AG20443 (cell line): ENCODE data around the gene FBXO39.
"Not testable (repeated sequence)": the region's sequence is repeated elsewhere in the genome, so short reads cannot be mapped to it uniquely, and the experiment has no call there.

Experiments
- DNase-seq: peaks from one replicate; pipeline ENCODE4 v3.0.0; 2012; ENCODE audit warnings: low spot score, mixed read lengths

FBXO39 gene

DNA sequence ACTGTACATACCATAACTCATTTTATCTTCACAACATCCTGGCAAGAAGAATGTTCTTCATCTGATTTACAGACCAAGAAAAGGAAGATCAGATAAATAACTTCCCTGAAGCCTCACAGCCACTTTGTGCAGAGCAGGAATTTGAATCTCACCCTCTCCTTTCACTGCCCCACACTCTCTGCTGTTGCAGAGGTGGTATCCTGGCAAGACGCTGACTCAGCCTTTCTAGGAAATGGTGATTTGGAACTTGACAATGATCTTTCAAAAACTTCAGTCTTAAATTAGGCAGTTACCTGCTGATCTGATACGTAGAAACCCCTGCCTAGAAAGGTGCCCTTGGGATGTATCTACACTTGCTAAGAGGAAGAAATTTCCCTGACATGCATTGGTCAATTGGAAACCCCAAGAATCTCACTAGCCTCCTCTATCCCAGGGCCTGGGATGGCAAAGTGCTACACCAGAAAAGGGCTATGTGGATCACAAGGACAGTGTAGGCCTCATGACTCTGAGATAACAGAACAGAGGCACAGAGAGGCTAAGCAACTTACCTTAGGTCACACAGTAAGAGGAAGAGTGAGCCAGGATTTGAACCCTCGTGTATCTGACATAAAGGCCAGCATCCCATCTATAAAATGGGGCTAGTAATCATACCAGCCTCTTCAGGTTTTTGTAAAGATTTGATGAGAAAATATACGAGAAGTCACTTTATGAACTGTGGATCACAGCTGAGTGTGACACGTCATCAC lies 17.9 kb downstream of the FBXO39 start:
- no peak for DNase-seq

DNA sequence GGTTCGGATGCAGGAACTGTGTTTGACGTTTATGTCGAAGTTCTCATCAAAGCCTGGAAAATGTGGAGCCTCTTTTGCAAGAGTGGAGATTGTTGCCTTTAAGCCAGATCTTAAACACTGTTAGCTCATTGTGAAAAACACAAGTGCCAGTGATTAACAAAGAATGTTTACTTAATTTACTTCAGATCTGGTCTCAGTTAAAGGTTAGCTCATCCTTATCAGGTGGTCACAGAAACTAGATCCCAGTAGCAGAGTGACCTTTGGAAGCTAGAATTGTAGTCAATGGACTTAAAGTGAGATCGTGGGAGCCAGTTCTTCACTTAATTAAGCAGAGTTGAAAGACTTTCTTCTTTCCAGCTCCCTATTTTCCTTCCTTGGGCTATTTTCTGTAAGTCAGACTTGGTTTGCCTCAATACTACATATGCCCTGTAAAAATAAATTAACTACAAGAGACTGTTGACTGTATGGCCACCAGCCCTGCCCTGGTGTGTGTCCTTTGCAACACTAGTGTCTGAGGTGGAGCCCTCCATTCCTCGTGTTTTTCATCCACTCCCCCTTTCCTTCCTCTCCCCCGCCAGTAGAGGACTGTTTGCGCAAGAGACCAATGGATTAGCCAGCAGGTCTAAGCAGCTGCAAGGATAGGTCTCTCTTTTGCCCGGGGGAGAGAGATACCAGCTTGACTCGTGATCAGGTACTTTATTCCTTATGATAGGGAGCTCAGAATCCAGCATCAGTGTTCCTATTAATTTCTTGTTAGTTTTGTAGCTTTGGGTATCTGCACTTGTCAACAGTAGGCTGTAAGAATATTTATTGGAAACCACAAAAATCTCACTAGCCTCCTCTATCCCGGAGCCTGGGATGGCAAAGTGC lies 20.2 kb downstream of the FBXO39 start:
- no peak for DNase-seq

DNA sequence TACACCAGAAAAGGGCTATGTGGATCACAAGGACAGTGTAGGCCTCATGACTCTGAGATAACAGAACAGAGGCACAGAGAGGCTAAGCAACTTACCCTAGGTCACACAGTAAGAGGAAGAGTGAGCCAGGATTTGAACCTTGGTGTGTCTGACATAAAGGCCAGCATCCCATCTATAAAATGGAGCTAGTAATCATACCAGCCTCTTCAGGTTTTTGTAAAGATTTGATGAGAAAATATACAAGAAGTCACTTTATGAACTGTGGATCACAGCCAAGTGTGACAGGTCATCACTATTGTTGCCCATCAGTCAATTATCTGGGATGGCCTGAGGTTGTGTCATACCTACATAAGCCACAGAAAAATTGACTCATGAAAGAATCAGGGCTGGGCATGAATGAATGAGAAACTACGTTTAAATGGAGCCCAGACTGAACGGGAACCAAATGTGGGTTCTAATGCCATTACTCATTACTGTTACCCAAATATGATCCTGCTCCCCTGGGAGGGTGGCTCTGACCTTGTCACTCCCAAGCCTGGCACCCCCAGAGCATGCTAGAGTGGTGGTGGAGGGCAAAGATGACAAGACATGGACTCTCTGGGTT lies 21.0 kb downstream of the FBXO39 start:
- no peak for DNase-seq

DNA sequence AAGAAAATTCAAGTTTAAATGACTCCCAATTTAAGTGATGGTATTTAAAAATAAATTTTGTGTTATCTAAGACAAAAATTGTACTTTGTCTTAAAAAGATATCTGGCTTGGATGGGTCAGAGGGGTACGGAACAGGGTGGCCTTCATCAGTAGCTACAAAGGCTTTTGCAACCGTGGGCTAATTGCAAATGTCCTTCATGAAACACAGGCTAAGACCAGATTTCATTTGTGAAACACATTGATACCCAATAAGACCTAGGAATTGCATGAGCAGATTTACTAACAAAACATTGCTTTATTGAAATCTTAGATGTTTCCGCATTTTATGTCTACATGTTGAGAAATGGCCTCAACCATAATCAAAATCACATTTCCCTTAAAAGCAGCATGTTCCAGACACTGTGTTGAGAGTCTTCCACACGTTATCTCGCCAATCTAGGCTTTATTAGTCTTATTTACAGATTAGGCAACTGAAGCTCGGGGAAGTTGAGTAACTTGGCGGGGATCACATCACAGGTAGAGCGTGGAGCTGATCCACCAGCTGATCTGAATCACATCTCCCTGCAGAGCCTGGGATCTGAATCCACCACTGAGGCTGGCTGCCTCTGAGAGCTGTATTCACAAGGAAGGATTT lies 21.8 kb downstream of the FBXO39 start:
- no peak for DNase-seq

DNA sequence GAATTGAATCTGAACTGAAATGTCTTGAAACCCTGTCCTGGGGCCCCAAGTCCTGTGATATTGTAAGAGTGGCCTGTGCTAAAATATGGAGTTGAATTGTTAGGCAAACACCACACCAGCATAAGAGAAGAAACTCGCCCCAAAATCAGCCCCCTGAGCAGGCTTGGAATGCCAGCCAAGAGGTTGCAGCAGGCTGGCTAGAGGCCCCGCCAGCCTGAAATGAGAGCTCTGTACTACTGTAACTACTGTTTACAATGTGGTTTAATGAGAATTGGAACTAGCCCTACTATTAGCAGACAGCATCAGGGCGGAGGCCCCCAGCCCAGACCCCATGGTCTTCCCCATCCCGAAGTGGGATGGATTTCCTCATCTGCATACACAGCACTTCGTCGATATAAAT lies 23.7 kb downstream of the FBXO39 start:
- DNase-seq: no peak

DNA sequence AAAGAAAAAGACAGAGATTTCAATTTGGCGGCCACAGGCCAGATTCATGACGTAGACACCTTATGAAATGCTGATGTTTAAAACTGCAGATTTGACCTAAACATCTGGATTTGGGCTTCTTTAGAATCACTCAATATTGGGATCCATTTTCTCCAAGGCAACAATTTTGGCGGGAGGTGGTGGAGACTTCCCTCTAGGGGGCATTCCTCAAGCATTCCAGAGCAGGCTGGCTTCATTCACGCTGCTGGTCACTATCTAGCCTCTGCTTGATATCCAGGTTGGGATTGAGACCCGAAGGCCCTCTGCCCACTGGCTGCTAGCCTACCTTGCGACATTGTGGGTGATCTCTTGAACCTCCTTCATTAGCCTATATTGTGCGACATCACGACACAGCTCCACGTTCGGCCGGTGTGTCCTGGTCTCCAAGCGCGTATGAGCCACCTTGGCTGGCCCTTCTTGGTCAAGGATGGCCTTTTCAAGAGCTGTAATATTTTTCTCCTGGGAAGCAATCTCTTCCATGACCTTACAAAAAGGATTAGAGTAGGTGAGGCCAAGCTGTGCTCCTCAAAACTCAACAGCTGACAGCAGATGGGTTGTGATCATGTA lies 24.5 kb downstream of the FBXO39 start:
- DNase-seq: no peak

DNA sequence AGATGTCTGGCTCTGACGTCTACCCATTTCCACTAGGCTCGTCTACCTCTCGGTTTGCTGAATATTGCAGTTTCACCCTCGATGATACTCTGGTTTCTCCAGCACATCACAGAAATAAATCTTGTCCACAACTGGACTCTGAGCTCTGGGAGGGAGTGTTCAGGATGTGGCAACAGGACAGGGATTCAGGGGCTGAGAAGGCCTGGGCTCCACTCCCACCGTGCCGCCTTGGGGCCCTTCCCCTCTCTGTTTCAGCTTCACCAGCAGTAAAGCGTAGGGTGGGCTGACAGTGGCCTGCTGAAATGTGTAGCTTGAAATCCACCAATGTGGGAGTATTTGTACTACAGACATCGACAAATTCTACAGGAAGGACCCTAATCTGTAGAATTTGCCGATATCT lies 35.5 kb downstream of the FBXO39 start:
- no peak for DNase-seq

DNA sequence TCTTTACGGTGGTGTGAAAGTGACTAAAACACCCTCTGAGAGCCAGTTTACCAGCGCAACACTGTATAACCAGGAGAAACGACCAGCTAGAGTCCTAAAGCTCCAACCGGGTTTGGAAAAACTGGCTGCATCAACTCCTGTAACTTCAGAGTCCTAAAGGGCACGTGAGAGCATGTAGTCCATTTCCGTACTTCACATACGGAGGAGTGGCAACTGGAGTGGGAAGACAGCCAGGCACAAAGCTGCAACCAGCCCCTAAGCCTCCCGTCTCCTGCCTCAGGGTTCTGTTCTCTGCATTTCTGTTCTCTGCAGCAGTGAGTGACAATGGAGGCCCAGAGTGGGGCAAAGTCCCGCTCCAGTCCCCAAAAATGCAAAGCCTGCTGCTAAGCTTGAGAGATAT lies 36.3 kb downstream of the FBXO39 start:
- no peak for DNase-seq

DNA sequence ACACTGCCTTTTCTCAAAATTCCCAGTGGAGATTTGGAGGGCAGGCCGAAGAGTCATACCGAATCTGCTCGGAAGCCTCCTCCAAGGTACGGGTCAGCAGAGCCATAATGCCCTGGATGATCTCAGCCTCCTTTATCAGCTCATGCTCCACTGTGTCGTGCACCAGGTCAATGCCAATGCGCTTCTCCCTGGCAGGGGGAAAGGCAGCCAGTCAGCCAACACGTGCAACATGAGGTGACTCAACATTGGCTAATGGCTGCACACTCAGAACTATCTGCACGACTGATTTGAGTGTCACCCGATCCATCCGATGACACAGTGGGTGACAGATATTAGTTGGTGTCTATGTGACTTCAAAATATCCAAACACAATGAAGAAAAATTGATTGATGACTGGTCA lies 39.8 kb downstream of the FBXO39 start:
- DNase-seq: no peak

DNA sequence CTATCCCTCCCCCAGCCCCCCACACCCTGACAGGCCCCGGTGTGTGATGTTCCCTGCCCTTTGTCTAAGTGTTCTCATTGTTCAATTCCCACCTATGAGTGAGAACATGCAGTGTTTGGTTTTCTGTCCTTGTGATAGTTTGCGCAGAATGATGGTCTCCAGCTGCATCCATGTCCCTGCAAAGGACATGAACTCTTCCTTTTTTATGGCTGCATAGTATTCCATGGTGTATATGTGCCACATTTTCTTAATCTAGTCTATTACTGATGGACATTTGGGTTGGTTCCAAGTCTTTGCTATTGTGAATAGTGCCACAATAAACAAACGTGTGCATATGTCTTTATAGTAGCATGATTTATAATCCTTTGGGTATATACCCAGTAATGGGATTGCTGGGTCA lies 40.4 kb downstream of the FBXO39 start:
- DNase-seq: not testable (repeated sequence)

DNA sequence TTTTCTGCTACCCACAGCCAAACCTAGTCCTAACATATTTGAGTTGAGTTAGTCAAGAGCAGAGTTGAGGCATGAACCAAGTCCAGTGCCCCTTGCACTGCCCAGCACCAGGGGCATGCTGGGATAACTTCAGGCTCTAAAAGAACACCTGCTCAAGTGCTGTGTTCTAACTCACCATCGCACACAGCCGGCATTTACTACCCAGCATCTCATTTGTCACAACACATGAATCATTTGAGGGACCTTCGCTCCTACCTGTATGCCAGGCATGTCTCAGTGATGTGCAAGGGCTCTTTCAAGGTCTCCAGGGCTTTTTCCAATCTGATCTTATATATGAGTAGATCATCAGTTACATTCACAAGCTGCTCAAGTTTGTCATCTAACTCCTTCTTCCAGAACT lies 42.9 kb downstream of the FBXO39 start:
- DNase-seq: no peak

DNA sequence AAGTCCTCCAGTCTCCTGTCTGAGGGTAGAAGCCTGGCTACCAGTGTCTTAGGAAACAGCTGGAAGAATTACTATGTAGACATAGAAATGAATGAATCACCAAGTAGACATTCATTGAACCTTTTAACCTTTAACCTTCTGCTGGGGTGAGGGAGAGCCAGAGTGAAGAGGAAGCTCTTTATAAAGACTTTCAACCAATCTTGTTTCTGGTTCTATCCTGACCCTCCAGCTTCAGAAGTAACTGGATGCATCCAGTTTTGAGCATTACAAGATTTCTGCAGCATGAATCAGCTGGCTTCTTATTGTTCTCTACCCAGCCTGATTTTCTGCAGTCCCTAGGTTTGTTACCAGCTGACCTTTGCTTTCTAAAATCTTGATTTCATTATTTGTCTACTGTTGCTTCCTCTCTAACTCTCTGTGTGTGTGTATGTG lies 47.0 kb downstream of the FBXO39 start:
- DNase-seq: peak; percentile 40

DNA sequence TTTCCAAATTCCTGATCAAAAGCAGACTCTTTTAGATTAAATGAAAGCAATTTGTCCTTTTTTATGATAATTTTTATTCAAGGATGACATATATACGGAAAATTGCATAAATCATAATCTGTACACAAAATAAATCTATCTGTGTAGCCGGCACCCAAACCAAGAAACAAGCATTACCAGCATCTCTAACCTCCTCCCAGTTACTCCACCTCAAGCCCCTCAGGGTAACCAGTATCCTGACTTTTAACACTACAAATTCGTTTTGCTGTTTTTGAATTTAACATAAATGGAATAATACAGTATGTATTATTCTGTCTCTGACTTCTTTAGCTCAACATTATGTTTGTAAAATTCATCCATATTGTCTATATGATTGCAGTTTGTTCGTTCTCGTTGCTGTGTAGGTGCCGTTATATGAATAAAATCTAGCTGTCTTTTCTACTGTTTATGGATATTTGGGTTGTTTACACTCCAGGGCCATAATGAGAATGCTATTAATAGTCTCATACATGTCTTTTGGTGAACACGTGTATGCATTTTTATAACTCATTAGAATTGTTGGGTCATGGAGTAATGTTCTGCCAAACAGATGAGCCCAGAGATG lies 54.5 kb downstream of the FBXO39 start:
- no peak for DNase-seq

DNA sequence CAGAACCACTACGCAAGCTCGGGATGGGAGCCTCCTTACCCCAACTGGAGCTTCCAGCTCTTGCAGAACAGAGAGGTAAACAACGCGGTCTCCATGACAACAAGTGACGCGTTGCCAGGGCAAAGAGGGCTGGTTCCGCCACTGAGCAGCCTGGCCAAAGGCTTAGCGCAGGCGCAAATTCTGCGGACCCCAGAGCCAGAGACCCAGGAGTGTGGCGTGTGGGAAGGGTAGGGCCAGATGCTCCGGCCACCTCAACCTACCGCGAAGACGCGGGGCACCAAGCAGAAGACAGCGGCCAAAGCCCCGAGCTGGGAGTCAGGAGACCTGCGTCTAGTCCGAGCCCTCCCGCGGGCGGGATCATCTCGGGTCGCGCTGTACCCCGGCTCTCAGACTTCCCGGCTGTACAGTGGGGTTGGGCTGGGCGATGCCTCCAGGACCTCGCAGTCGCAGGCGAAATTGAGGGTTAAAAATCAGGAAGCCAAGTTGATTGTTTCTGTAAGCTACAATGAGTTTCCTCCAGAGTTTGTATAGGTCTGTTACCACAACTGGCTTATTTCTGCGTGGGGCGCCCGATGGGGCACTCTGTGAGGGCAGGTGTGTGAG lies 55.7 kb downstream of the FBXO39 start, which contains the start of gene TEKT1:
Gene TEKT1 (minus strand): TSS at position 69 of the 603 bp plus-strand sequence. CDS start 1,353 bp downstream, outside the sequence.
- peak; percentile 86 for DNase-seq
